ENCODE measurements around the gene NRDE2. TPM values are rescaled to one million over a fixed set of nuclear protein-coding genes. Genes with fewer than 3 reads are reported as not detected.

NRDE2 gene
- total RNA-seq, 1 experiment from 2014 or later, result 19.5 TPM

DNA sequence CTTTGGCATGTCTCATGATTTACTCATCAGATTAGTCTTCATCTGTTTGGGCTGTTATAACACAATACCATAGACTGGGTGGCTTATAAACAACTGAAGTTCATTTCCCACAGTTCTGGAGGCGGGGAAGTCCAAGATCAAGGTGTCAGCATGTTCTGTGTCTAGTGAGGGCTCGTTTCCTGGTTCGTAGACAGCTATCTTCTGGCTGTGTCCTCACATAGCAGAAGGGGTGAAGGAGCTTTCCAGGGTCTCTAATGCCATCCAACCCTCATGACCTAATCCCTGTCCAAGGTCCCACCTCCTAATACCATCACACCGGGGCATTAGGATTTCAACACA lies 30.8 kb upstream of the NRDE2 start:
- DNase-seq, result no peak
- Histone ChIP-seq H3K4me2 (ENCODE audit: low read depth, low read length, poor library complexity, severe bottlenecking) (no peak overlapping the region), H4K20me1 (ENCODE audit: insufficient read depth, low read depth, low read length) (no peaks in the 10 kb centered on the region), H3K4me3 (ENCODE audit: low read length) (no peak overlapping the region), H3K9me3 (ENCODE audit: low read length) (no peaks in the 10 kb centered on the region), H3K9ac (ENCODE audit: low read length) (no peak overlapping the region), H3K4me1 (ENCODE audit: low read length) (no peaks in the 10 kb centered on the region), H3K27ac (ENCODE audit: low read length) (no peak overlapping the region), H3K79me2 (ENCODE audit: low read length) (no peaks in the 10 kb centered on the region), H3K36me3 (ENCODE audit: insufficient read depth, low read length) (no peaks in the 10 kb centered on the region), H3K27me3 (ENCODE audit: low read length) (no peaks in the 10 kb centered on the region), H3K9me2 (replicated peaks; ENCODE audit: insufficient read depth, low read length) (no peaks in the 10 kb centered on the region), H2AFZ (ENCODE audit: low read length) (no peak overlapping the region)

DNA sequence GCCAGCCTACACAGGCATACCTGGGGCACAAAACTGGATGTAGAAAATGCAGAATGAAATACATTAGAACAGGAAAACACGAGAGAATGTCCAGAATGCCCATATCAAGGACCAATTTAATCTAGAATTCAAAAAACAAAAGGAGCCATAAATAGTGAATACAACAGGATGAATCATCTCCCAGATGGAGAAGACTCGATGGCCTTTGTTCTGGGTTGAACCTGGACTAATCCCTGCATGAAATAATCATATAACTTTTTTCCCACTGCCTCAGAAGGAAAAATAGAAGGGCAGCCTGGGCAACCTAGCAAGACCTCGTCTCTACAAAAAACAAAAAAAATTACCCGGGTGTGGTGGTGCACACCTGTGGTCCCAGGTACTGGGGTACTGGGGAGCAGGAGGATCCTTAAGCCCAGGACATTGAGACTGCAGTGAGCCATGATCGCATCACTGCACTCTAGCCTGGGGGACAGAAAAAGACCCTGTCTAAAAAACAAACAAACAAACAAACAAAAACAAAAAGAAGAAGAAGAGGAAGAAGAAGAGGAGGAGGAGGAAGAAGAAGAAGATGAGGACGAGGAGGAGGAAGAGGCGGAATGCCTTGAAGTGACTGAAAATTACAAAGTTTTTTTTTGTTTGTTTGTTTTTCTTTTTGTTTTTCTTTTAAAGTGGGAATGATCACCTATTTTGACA lies 30.3 kb upstream of the NRDE2 start:
- H3K27ac ChIP-seq (ENCODE audit: low read length), result no peak overlapping the region
- H3K9me3 ChIP-seq (ENCODE audit: low read length), result no peaks in the 10 kb centered on the region
- H3K4me3 ChIP-seq (ENCODE audit: low read length), result no peak overlapping the region
- H4K20me1 ChIP-seq (ENCODE audit: insufficient read depth, low read depth, low read length), result no peaks in the 10 kb centered on the region
- H3K9me2 ChIP-seq (replicated peaks; ENCODE audit: insufficient read depth, low read length), result no peaks in the 10 kb centered on the region
- H3K79me2 ChIP-seq (ENCODE audit: low read length), result no peaks in the 10 kb centered on the region
- no peaks in the 10 kb centered on the region for H3K4me1 ChIP-seq (ENCODE audit: low read length)
- H2AFZ ChIP-seq (ENCODE audit: low read length), result no peak overlapping the region
- no peak for DNase-seq
- H3K4me2 ChIP-seq (ENCODE audit: low read depth, low read length, poor library complexity, severe bottlenecking), result no peak overlapping the region
- H3K27me3 ChIP-seq (ENCODE audit: low read length), result no peaks in the 10 kb centered on the region
- H3K36me3 ChIP-seq (ENCODE audit: insufficient read depth, low read length), result no peaks in the 10 kb centered on the region
- H3K9ac ChIP-seq (ENCODE audit: low read length), result no peak overlapping the region

DNA sequence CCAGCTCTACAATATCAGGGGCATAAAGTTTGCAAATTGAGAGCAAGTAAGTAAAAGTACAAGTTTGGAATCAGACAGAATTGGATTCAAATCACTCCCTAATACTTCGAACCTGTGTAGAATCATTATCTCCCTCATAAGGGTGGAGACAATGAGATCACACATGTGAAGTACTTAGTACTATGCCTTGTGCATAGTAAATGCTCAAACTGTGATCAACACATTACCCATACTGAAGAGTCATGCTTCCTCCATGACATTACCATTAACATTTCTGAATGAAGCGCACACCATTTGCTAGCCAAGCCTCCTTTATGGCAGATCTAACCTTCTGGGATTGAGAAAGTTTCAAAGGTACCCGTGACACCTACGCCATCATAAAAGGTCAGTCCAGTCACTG lies 26.6 kb upstream of the NRDE2 start:
- no peaks in the 10 kb centered on the region for H3K79me2 ChIP-seq (ENCODE audit: low read length)
- H3K36me3 ChIP-seq (ENCODE audit: insufficient read depth, low read length), result no peaks in the 10 kb centered on the region
- no peak overlapping the region for H3K9ac ChIP-seq (ENCODE audit: low read length)
- H3K9me2 ChIP-seq (replicated peaks; ENCODE audit: insufficient read depth, low read length), result no peaks in the 10 kb centered on the region
- no peak overlapping the region for H3K4me2 ChIP-seq (ENCODE audit: low read depth, low read length, poor library complexity, severe bottlenecking)
- DNase-seq, result no peak
- no peaks in the 10 kb centered on the region for H3K9me3 ChIP-seq (ENCODE audit: low read length)
- H3K27me3 ChIP-seq (ENCODE audit: low read length), result no peaks in the 10 kb centered on the region
- H4K20me1 ChIP-seq (ENCODE audit: insufficient read depth, low read depth, low read length), result no peaks in the 10 kb centered on the region
- no peak overlapping the region for H3K4me3 ChIP-seq (ENCODE audit: low read length)
- no peaks in the 10 kb centered on the region for H3K4me1 ChIP-seq (ENCODE audit: low read length)
- no peak overlapping the region for H2AFZ ChIP-seq (ENCODE audit: low read length)
- no peak overlapping the region for H3K27ac ChIP-seq (ENCODE audit: low read length)

DNA sequence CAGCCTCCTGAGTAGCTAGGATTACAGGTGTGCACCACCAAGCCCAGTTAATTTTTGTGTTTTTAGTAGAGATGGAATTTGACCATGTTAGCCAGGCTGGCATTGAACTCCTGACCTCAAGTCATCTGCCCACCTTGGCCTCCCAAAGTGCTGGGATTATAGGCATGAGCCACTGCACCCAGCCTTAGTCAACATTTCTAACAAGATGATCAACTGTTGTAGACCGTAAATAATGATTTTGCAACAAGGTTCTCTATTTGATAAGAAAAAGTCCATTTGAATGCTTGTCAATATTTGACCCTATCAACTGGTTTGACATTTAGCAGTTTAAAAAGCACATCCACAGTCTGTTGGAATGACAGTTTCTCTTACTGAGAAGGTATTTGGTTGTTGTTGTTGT lies 25.2 kb upstream of the NRDE2 start:
- Histone ChIP-seq H3K79me2 (ENCODE audit: low read length) (no peaks in the 10 kb centered on the region), H2AFZ (ENCODE audit: low read length) (no peak overlapping the region), H3K4me2 (ENCODE audit: low read depth, low read length, poor library complexity, severe bottlenecking) (no peak overlapping the region), H3K4me3 (ENCODE audit: low read length) (no peak overlapping the region), H3K9me2 (replicated peaks; ENCODE audit: insufficient read depth, low read length) (no peaks in the 10 kb centered on the region), H3K27me3 (ENCODE audit: low read length) (no peaks in the 10 kb centered on the region), H3K36me3 (ENCODE audit: insufficient read depth, low read length) (no peaks in the 10 kb centered on the region), H3K9me3 (ENCODE audit: low read length) (no peaks in the 10 kb centered on the region), H3K27ac (ENCODE audit: low read length) (no peak overlapping the region), H4K20me1 (ENCODE audit: insufficient read depth, low read depth, low read length) (no peaks in the 10 kb centered on the region), H3K4me1 (ENCODE audit: low read length) (no peaks in the 10 kb centered on the region), H3K9ac (ENCODE audit: low read length) (no peak overlapping the region)
- no peak for DNase-seq

DNA sequence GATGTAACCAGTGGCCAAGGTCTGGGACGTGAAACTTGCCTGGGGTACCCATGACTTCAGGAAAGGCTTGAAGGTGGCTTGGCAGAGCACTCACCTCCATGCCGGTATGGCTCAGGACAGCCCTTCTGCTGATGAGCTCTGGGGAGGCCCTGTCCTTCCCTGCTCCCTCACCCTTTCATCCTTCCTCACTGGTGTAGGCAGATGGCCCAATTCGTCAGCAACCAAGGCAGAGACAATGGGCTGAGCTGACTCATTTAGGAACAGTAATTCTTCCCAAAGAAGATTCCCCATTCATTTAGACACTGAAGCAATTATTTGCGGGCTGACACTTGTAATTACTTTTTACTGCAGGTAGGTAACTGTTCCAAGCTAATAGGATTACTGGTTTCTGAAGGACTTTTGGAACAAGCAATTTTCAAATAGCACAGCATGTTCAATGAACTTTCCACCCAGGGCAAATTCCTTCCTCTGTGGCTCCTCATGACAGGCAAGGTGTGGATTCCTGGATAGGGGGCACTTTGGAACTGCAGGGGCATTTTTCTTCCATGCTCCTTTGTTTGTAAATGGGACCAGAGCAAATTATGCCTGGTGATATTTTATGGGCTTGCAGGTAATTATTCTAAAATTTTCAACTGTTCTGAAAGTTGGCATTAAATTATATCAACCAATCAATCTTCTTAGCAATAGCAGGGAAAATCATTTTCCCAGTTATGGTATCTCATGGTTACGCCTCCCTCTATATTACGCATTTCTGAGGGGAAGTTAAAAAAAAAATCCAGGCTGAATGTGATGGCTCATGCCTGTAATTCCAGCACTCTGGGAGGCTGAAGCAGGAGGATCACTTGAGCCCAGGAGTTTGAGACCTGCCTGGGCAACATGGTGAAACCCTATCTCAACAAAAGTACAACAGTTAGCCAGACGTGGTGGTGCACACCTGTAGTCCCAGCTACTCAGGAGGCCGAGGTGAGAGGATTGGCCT lies 24.1 kb upstream of the NRDE2 start:
- no peaks in the 10 kb centered on the region for H3K27me3 ChIP-seq (ENCODE audit: low read length)
- DNase-seq, result no peak
- H3K9me3 ChIP-seq (ENCODE audit: low read length), result no peaks in the 10 kb centered on the region
- no peak overlapping the region for H2AFZ ChIP-seq (ENCODE audit: low read length)
- H3K4me1 ChIP-seq (ENCODE audit: low read length), result no peaks in the 10 kb centered on the region
- no peak overlapping the region for H3K27ac ChIP-seq (ENCODE audit: low read length)
- H3K79me2 ChIP-seq (ENCODE audit: low read length), result no peaks in the 10 kb centered on the region
- H3K9ac ChIP-seq (ENCODE audit: low read length), result no peak overlapping the region
- no peak overlapping the region for H3K4me3 ChIP-seq (ENCODE audit: low read length)
- H3K4me2 ChIP-seq (ENCODE audit: low read depth, low read length, poor library complexity, severe bottlenecking), result no peak overlapping the region
- H3K9me2 ChIP-seq (replicated peaks; ENCODE audit: insufficient read depth, low read length), result no peaks in the 10 kb centered on the region
- H4K20me1 ChIP-seq (ENCODE audit: insufficient read depth, low read depth, low read length), result no peaks in the 10 kb centered on the region
- H3K36me3 ChIP-seq (ENCODE audit: insufficient read depth, low read length), result no peaks in the 10 kb centered on the region

DNA sequence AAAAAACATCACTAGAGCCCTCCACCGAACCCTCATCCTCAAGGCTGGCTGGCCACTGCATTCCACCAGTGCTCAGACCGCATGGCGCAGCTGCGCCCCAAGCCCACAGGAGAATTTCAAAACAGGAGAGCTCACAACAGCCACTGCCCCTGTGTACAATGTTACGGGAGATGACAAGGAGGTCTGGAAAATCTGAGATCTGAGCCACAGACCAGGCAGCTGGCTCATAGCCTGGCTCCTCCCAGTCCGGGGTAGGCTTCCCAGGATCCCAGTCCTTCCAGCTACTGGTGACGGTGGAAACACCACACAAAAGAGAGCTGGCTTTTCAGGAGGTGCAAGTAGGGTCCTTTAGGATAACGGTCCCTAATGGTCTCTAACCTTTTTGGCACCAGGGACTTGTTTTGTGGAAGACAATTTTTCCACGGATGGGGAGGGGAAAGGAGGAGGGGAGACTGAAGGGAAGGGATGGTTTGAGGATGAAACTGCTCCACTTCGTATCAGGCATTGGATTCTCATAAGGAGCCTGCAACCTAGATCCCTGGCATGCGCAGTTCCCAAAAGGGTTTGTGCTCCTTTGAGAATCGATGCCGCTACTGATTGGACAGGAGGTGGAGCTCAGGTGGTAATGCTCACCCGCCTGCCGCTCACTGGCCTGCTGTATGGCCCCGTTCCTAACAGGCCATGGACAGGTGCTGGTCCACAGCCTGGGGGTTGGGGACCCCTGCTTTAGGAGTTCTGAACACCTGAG lies 23.0 kb upstream of the NRDE2 start:
- Histone ChIP-seq H3K9me3 (ENCODE audit: low read length) (no peaks in the 10 kb centered on the region), H3K9me2 (replicated peaks; ENCODE audit: insufficient read depth, low read length) (no peaks in the 10 kb centered on the region), H2AFZ (ENCODE audit: low read length) (no peak overlapping the region), H3K9ac (ENCODE audit: low read length) (no peak overlapping the region), H3K27me3 (ENCODE audit: low read length) (no peaks in the 10 kb centered on the region), H3K79me2 (ENCODE audit: low read length) (no peaks in the 10 kb centered on the region), H3K4me3 (ENCODE audit: low read length) (no peak overlapping the region), H3K4me1 (ENCODE audit: low read length) (no peaks in the 10 kb centered on the region), H3K4me2 (ENCODE audit: low read depth, low read length, poor library complexity, severe bottlenecking) (no peak overlapping the region), H3K36me3 (ENCODE audit: insufficient read depth, low read length) (no peaks in the 10 kb centered on the region), H3K27ac (ENCODE audit: low read length) (no peak overlapping the region), H4K20me1 (ENCODE audit: insufficient read depth, low read depth, low read length) (no peaks in the 10 kb centered on the region)
- no peak for DNase-seq

DNA sequence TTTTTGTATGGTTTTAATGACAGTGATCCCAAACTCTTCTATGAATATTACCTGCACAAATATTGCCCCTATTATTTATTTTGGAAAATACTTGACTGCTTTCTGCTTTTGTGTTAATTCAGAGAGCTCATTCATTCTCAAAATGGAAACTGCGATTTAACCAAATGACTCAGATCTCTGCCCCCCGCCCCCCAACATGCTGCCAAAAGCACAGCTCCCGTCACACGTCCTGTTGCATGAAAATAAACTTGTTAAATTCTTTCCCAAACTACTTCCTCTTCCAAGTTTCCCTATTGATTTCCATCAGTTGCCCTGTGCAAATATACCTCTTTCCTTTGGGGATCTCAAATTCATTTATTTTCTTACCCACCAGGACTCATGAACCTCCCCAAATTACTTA lies 18.0 kb upstream of the NRDE2 start:
- H3K79me2 ChIP-seq (ENCODE audit: low read length), result no peaks in the 10 kb centered on the region
- H3K9ac ChIP-seq (ENCODE audit: low read length), result no peak overlapping the region
- H3K27me3 ChIP-seq (ENCODE audit: low read length), result no peaks in the 10 kb centered on the region
- no peaks in the 10 kb centered on the region for H3K36me3 ChIP-seq (ENCODE audit: insufficient read depth, low read length)
- DNase-seq, result no peak
- H3K9me2 ChIP-seq (replicated peaks; ENCODE audit: insufficient read depth, low read length), result no peaks in the 10 kb centered on the region
- H3K4me3 ChIP-seq (ENCODE audit: low read length), result no peak overlapping the region
- no peak overlapping the region for H3K4me2 ChIP-seq (ENCODE audit: low read depth, low read length, poor library complexity, severe bottlenecking)
- H4K20me1 ChIP-seq (ENCODE audit: insufficient read depth, low read depth, low read length), result no peaks in the 10 kb centered on the region
- no peaks in the 10 kb centered on the region for H3K9me3 ChIP-seq (ENCODE audit: low read length)
- no peak overlapping the region for H2AFZ ChIP-seq (ENCODE audit: low read length)
- peaks cover 3% of the 10 kb centered on the region for H3K4me1 ChIP-seq (ENCODE audit: low read length)
- no peak overlapping the region for H3K27ac ChIP-seq (ENCODE audit: low read length)

DNA sequence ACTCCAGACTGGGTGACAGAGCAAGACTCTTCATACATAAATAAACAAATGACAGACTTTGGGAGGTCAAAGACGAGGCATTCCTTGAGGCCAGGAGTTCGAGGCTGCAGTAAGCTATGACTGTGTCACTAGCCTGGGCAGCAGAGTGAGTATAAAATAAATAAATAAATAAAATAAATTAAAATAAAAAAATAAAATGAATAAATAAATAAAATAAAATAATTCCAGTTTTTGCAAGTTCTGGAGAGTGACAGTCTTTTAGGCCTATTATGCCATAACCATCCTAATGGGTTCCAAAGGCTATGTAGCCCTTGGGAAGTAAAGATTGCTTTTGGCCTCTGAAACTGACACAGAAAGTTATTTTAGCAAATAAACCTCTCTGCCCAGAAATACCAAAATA lies 16.5 kb upstream of the NRDE2 start:
- Histone ChIP-seq H4K20me1 (ENCODE audit: insufficient read depth, low read depth, low read length) (no peaks in the 10 kb centered on the region), H3K9me2 (replicated peaks; ENCODE audit: insufficient read depth, low read length) (no peaks in the 10 kb centered on the region), H3K79me2 (ENCODE audit: low read length) (no peaks in the 10 kb centered on the region), H3K9me3 (ENCODE audit: low read length) (no peaks in the 10 kb centered on the region), H3K36me3 (ENCODE audit: insufficient read depth, low read length) (no peaks in the 10 kb centered on the region), H3K4me2 (ENCODE audit: low read depth, low read length, poor library complexity, severe bottlenecking) (no peak overlapping the region), H3K27me3 (ENCODE audit: low read length) (no peaks in the 10 kb centered on the region), H3K4me3 (ENCODE audit: low read length) (no peak overlapping the region), H2AFZ (ENCODE audit: low read length) (no peak overlapping the region), H3K9ac (ENCODE audit: low read length) (no peak overlapping the region), H3K27ac (ENCODE audit: low read length) (no peak overlapping the region), H3K4me1 (ENCODE audit: low read length) (peaks cover 3% of the 10 kb centered on the region)
- DNase-seq, result no peak

Measured in Karpas-422 (cell line).